HepG2 (cell line): Measurements from ENCODE around the gene WWC2. TPM values are rescaled to one million over a fixed set of nuclear protein-coding genes. Genes with fewer than 3 reads are reported as not detected.
A peak's percentile ranks its signal among the peaks of the same experiment; 100 is the strongest.

Experiments
- NAIF1 ChIP-seq: sonication (generic); formaldehyde crosslinking; IDR thresholded peaks from 2 replicates; pipeline ENCODE4 v1.5.0; 2020; ENCODE audit warnings: mild to moderate bottlenecking, missing genetic modification reagents, borderline replicate concordance
- PHF8 ChIP-seq: sonication (generic); formaldehyde crosslinking; IDR thresholded peaks from 2 replicates; pipeline ENCODE4 v1.5.0; 2020; ENCODE audit warnings: missing genetic modification reagents
- POGZ ChIP-seq: sonication (generic); formaldehyde crosslinking; IDR thresholded peaks from 2 replicates; pipeline ENCODE4 v1.4.0; 2020; ENCODE audit warnings: mild to moderate bottlenecking, missing genetic modification reagents
- POLR2AphosphoS5 ChIP-seq: IDR thresholded peaks from 2 replicates; pipeline ENCODE4 v1.6.1; 2012; ENCODE audit warnings: low read depth, low read length
- RFXAP ChIP-seq: sonication (generic); formaldehyde crosslinking; IDR thresholded peaks from 2 replicates; pipeline ENCODE4 v1.4.0; 2020; ENCODE audit warnings: missing genetic modification reagents, borderline replicate concordance
- RXRB ChIP-seq: IDR thresholded peaks from 2 replicates; pipeline ENCODE4 v1.6.1; 2016; ENCODE audit warnings: borderline replicate concordance, missing genetic modification reagents, missing compliant biosample characterization
- TBX3 ChIP-seq: fragments of 450-650 bp; IDR thresholded peaks from 2 replicates; pipeline ENCODE4 v1.6.1; 2017; ENCODE audit warnings: antibody characterized with exemption, mild to moderate bottlenecking, inconsistent platforms, borderline replicate concordance
- TOE1 ChIP-seq: sonication (generic); formaldehyde crosslinking; IDR thresholded peaks from 2 replicates; pipeline ENCODE4 v1.4.0; 2020; ENCODE audit warnings: mild to moderate bottlenecking, missing genetic modification reagents
- ZNF160 ChIP-seq: sonication (generic); formaldehyde crosslinking; IDR thresholded peaks from 2 replicates; pipeline ENCODE4 v1.8.0; 2022; ENCODE audit warnings: mild to moderate bottlenecking, inconsistent platforms, missing genetic modification reagents
- ZNF20 ChIP-seq: sonication (generic); formaldehyde crosslinking; IDR thresholded peaks from 2 replicates; pipeline ENCODE4 v1.4.0; 2020; ENCODE audit warnings: mild to moderate bottlenecking, moderate library complexity, missing genetic modification reagents
- ZSCAN25 ChIP-seq: sonication (generic); formaldehyde crosslinking; IDR thresholded peaks from 2 replicates; pipeline ENCODE4 v1.8.0; 2022; ENCODE audit warnings: mild to moderate bottlenecking, missing genetic modification reagents
- polyA plus RNA-seq, 8 experiments: library from polyadenylated mRNA; depleted of rRNA in 3 of 8; stranded (reverse) in 7 of 8; unstranded in 1 of 8; fragments of >200 nt; fragmentation: Illumina TruSeq in 4 of 8; extraction: Trizol in 4 of 8; gene quantifications; 2 replicates each; pipeline versions ENCODE4 v1.2.1 to v1.2.3, GENCODE V29; 2011 to 2016; ENCODE audit warnings: low read depth in 4 of 8, missing spikeins in 1 of 8, mixed read lengths in 1 of 8; ENCODE audit not compliant: insufficient read depth in 1 of 8
- total RNA-seq, 5 experiments: library from RNA; depleted of rRNA; stranded (reverse); fragments of >200 nt; fragmentation: Illumina TruSeq; extraction: Trizol; gene quantifications; 2 replicates each; pipeline ENCODE4 v1.2.3, GENCODE V29; 2016; ENCODE audit warnings: low read depth in 1 of 5
- TF ChIP-seq, protein P1 (sequence below): sonication (generic); formaldehyde crosslinking; IDR thresholded peaks from 2 replicates; pipeline ENCODE4 v1.9.0; 2022; ENCODE audit warnings: missing genetic modification reagents, mild to moderate bottlenecking, borderline replicate concordance
- TF ChIP-seq, protein P2 (sequence below): sonication (generic); formaldehyde crosslinking; IDR thresholded peaks from 2 replicates; pipeline ENCODE4 v1.4.0; 2020; ENCODE audit warnings: missing genetic modification reagents
- TF ChIP-seq, protein P3 (sequence below), 2 experiments: IDR thresholded peaks; 2 replicates each; pipeline ENCODE4 v1.6.1; 2011 to 2012; ENCODE audit warnings: low read length in 2 of 2, borderline replicate concordance in 1 of 2, low read depth in 1 of 2, mild to moderate bottlenecking in 1 of 2, moderate library complexity in 1 of 2
- TF ChIP-seq, protein P4 (sequence below): sonication (generic); formaldehyde crosslinking; IDR thresholded peaks from 2 replicates; pipeline ENCODE4 v1.4.0; 2020; ENCODE audit warnings: mild to moderate bottlenecking, low read depth, missing genetic modification reagents

Gene WWC2
- total and polyA plus RNA-seq, 2 of the 13 experiments (the other 11 are each of a cell fraction or from before 2014, with no cell fraction given) = 40.0 to 50.1 TPM

DNA sequence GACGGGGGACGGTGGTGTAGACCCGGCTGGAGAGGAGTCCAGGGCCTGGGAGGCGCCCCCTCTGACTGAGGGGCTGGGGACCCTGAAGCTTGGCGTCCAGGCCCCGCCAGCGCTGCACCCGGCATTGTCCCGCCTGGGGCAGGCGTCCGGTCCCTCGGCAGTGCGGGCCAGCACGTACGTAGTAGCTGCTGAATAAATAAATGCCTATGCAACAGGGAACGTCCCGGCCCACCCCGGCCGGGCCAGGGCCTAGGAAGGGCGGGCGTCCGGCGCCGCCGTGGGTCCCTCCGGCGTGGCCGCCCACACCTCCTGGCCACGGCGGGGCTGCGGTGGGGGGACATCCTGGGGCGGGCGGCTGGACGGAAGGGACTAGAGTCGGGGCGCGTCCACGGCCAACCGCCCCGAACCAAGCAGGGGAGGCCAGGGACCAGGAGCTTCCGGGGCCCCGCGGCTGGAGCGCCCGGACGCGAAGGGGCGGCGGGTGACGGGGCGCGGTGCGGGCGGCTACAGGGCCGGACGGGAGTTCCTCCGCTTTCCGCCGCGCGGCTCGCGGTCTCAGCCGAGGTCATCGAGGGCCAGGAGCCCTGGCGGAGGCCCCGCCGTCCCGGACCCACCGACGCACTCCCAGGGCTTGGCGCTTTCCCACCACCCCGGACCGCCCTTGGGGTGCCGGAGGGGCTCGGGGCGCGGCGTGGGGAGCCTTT, 886 bp upstream of the WWC2 start (continued):
- TF ChIP-seq, protein P1, sequence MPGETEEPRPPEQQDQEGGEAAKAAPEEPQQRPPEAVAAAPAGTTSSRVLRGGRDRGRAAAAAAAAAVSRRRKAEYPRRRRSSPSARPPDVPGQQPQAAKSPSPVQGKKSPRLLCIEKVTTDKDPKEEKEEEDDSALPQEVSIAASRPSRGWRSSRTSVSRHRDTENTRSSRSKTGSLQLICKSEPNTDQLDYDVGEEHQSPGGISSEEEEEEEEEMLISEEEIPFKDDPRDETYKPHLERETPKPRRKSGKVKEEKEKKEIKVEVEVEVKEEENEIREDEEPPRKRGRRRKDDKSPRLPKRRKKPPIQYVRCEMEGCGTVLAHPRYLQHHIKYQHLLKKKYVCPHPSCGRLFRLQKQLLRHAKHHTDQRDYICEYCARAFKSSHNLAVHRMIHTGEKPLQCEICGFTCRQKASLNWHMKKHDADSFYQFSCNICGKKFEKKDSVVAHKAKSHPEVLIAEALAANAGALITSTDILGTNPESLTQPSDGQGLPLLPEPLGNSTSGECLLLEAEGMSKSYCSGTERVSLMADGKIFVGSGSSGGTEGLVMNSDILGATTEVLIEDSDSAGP (CRISPR knock-in tag) = peak; percentile 21; the same call in 1 of the 2 replicates
- TF ChIP-seq, protein P2, sequence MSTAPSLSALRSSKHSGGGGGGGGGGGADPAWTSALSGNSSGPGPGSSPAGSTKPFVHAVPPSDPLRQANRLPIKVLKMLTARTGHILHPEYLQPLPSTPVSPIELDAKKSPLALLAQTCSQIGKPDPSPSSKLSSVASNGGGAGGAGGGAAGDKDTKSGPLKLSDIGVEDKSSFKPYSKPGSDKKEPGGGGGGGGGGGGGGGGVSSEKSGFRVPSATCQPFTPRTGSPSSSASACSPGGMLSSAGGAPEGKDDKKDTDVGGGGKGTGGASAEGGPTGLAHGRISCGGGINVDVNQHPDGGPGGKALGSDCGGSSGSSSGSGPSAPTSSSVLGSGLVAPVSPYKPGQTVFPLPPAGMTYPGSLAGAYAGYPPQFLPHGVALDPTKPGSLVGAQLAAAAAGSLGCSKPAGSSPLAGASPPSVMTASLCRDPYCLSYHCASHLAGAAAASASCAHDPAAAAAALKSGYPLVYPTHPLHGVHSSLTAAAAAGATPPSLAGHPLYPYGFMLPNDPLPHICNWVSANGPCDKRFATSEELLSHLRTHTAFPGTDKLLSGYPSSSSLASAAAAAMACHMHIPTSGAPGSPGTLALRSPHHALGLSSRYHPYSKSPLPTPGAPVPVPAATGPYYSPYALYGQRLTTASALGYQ (CRISPR knock-in tag) = no peak
- TF ChIP-seq, protein P3, sequence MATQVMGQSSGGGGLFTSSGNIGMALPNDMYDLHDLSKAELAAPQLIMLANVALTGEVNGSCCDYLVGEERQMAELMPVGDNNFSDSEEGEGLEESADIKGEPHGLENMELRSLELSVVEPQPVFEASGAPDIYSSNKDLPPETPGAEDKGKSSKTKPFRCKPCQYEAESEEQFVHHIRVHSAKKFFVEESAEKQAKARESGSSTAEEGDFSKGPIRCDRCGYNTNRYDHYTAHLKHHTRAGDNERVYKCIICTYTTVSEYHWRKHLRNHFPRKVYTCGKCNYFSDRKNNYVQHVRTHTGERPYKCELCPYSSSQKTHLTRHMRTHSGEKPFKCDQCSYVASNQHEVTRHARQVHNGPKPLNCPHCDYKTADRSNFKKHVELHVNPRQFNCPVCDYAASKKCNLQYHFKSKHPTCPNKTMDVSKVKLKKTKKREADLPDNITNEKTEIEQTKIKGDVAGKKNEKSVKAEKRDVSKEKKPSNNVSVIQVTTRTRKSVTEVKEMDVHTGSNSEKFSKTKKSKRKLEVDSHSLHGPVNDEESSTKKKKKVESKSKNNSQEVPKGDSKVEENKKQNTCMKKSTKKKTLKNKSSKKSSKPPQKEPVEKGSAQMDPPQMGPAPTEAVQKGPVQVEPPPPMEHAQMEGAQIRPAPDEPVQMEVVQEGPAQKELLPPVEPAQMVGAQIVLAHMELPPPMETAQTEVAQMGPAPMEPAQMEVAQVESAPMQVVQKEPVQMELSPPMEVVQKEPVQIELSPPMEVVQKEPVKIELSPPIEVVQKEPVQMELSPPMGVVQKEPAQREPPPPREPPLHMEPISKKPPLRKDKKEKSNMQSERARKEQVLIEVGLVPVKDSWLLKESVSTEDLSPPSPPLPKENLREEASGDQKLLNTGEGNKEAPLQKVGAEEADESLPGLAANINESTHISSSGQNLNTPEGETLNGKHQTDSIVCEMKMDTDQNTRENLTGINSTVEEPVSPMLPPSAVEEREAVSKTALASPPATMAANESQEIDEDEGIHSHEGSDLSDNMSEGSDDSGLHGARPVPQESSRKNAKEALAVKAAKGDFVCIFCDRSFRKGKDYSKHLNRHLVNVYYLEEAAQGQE (IDR thresholded peaks at IDR 0.05; ENCODE audit: borderline replicate concordance in 1 of 2, low read depth in 1 of 2, low read length in 2 of 2) = peak in 1 of 2 experiments; percentile 2; a peak in 1 of 4 replicates
- TF ChIP-seq ZNF20 (CRISPR knock-in tag) (no peak), ZNF160 (peak; percentile 21; the same call in 1 of the 2 replicates), POGZ (CRISPR knock-in tag) (peak; percentile 43; the same call in 1 of the 2 replicates), NAIF1 (CRISPR knock-in tag) (0 out of 2 replicates have a peak, but pooled peaks have one; percentile 17), TBX3 (no peak), RXRB (CRISPR knock-in tag) (peak; percentile 47; the same call in 1 of the 2 replicates), ZSCAN25 (0 out of 2 replicates have a peak, but pooled peaks have one; percentile 11), RFXAP (CRISPR knock-in tag) (peak; percentile 47; the same call in 1 of the 2 replicates), TOE1 (CRISPR knock-in tag) (no peak), POLR2AphosphoS5 (peak; percentile 47; the same call in 1 of the 2 replicates), PHF8 (peak; percentile 74)
- TF ChIP-seq, protein P4, sequence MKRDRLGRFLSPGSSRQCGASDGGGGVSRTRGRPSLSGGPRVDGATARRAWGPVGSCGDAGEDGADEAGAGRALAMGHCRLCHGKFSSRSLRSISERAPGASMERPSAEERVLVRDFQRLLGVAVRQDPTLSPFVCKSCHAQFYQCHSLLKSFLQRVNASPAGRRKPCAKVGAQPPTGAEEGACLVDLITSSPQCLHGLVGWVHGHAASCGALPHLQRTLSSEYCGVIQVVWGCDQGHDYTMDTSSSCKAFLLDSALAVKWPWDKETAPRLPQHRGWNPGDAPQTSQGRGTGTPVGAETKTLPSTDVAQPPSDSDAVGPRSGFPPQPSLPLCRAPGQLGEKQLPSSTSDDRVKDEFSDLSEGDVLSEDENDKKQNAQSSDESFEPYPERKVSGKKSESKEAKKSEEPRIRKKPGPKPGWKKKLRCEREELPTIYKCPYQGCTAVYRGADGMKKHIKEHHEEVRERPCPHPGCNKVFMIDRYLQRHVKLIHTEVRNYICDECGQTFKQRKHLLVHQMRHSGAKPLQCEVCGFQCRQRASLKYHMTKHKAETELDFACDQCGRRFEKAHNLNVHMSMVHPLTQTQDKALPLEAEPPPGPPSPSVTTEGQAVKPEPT = no peak; the same call in 1 of the 2 replicates
